Lower leg skin (tissue), 3 donors: ENCODE data around the gene BCAS1.

ENCODE experiments used
- CTCF ChIP-seq, 3 donors: fragments of 450-650 bp; IDR thresholded peaks; one replicate each; pipeline ENCODE4 v1.5.1; 2016; ENCODE audit warnings: antibody characterized with exemption in 3 of 3, mild to moderate bottlenecking in 3 of 3, moderate library complexity in 2 of 3
- POLR2A ChIP-seq, 2 donors: fragments of 450-650 bp; IDR thresholded peaks; one replicate each; pipeline ENCODE4 v1.6.1; 2016 to 2017; ENCODE audit warnings: antibody characterized with exemption in 2 of 2, mild to moderate bottlenecking in 1 of 2, moderate library complexity in 1 of 2

- TF ChIP-seq CTCF (IDR thresholded peaks at IDR 0.05) (no peak), POLR2A (IDR thresholded peaks at IDR 0.05) (no peak)
Observed at GRCh38 chr20:53960579-53961272, 109.7 kb downstream of the BCAS1 start.
